IMR-90 (cell line): ENCODE data around the gene SPHK1. TPM values are rescaled to one million over a fixed set of nuclear protein-coding genes. Genes with fewer than 3 reads are reported as not detected.

Source experiments
- ATAC-seq: fragments of 200-7000 bp; cut with Tn5 transposase; 2 replicates; pipeline ENCODE4 v1.9.1; 2020; ENCODE audit warnings: low read depth, mild to moderate bottlenecking, moderate library complexity
- BruUV-seq: library from RNA; stranded (reverse); fragments of 400-500 nt; replicated peaks from 2 replicates; lab custom pipeline; 2021; lab: Mats Ljungman, UMichigan
- CTCF ChIA-PET: fragments of 300-600 bp; formaldehyde crosslinking; extraction: SDS; loops from one replicate; lab custom pipeline; 2021; ENCODE audit warnings: antibody characterized with exemption; lab: Yijun Ruan, JAX
- POLR2A ChIA-PET: fragments of 300-600 bp; sonication (Branson Sonifier 250); formaldehyde crosslinking; loops from one replicate; lab custom pipeline; 2022; ENCODE audit warnings: antibody characterized with exemption; ENCODE audit not compliant: unreplicated experiment; lab: Charles Lee
- DNase-seq: peaks from one replicate; pipeline ENCODE4 v3.0.0; 2013
- H2AFZ ChIP-seq: replicated peaks from 2 replicates; pipeline ENCODE3; 2013; ENCODE audit warnings: low read length, mild to moderate bottlenecking; ENCODE audit not compliant: poor library complexity
- H2AK5ac ChIP-seq: 2 replicates; pipeline ENCODE4 v1.6.1; 2013; ENCODE audit warnings: low read depth, low read length, inconsistent platforms
- H2AK9ac ChIP-seq: replicated peaks from 2 replicates; pipeline ENCODE3; 2013; ENCODE audit warnings: mild to moderate bottlenecking, low read depth, low read length, moderate library complexity; ENCODE audit not compliant: poor library complexity
- H2BK120ac ChIP-seq: 2 replicates; pipeline ENCODE4 v1.6.1; 2013; ENCODE audit warnings: low read depth, low read length, inconsistent platforms
- H2BK15ac ChIP-seq: 3 replicates; pipeline ENCODE4 v1.6.1; 2013; ENCODE audit warnings: low read depth, low read length, inconsistent platforms
- H2BK20ac ChIP-seq: 2 replicates; pipeline ENCODE4 v1.6.1; 2013; ENCODE audit warnings: low read depth, mild to moderate bottlenecking, inconsistent platforms, low read length, moderate library complexity
- H2BK5ac ChIP-seq: 2 replicates; pipeline ENCODE4 v1.6.1; 2013; ENCODE audit warnings: mild to moderate bottlenecking, low read depth, low read length, inconsistent platforms; ENCODE audit not compliant: poor library complexity, severe bottlenecking
- H3K14ac ChIP-seq: replicated peaks from 2 replicates; pipeline ENCODE4 v1.6.1; 2013; ENCODE audit warnings: low read depth, low read length, inconsistent platforms
- H3K18ac ChIP-seq: 2 replicates; pipeline ENCODE4 v1.6.1; 2013; ENCODE audit warnings: low read depth, low read length, control low read depth
- H3K23ac ChIP-seq: 2 replicates; pipeline ENCODE4 v1.6.1; 2013; ENCODE audit warnings: low read depth, low read length, inconsistent platforms
- H3K27ac ChIP-seq: 2 replicates; pipeline ENCODE4 v1.5.1; 2013; ENCODE audit warnings: mild to moderate bottlenecking, control low read depth, low read length; ENCODE audit not compliant: insufficient read depth
- H3K27me3 ChIP-seq: 2 replicates; pipeline ENCODE4 v1.6.1; 2013; ENCODE audit warnings: low read length; ENCODE audit not compliant: control insufficient read depth, insufficient read depth
- H3K36me3 ChIP-seq: 2 replicates; pipeline ENCODE4 v1.6.1; 2013; ENCODE audit warnings: low read length, mixed read lengths; ENCODE audit not compliant: control insufficient read depth, insufficient read depth
- H3K4ac ChIP-seq: 2 replicates; pipeline ENCODE4 v1.6.1; 2013; ENCODE audit warnings: low read depth, low read length, inconsistent platforms
- H3K4me1 ChIP-seq: 2 replicates; pipeline ENCODE4 v1.6.1; 2013; ENCODE audit warnings: low read length, mixed read lengths; ENCODE audit not compliant: control insufficient read depth, insufficient read depth
- H3K4me2 ChIP-seq: 2 replicates; pipeline ENCODE4 v1.6.1; 2013; ENCODE audit warnings: low read depth, mild to moderate bottlenecking, control low read depth, low read length, moderate library complexity
- H3K4me3 ChIP-seq: 2 replicates; pipeline ENCODE4 v1.5.1; 2013; ENCODE audit warnings: low read depth, mild to moderate bottlenecking, control low read depth, low read length, moderate library complexity; ENCODE audit not compliant: insufficient read depth
- H3K56ac ChIP-seq: 2 replicates; pipeline ENCODE4 v1.6.1; 2013; ENCODE audit warnings: low read length, inconsistent platforms; ENCODE audit not compliant: insufficient read depth; ENCODE audit errors: extremely low read depth
- H3K79me1 ChIP-seq, 2 experiments: 2 replicates each; pipeline ENCODE4 v1.6.1; 2013; ENCODE audit warnings: low read length in 2 of 2, inconsistent platforms in 1 of 2, low read depth in 1 of 2
- H3K9ac ChIP-seq: 2 replicates; pipeline ENCODE4 v1.6.1; 2013; ENCODE audit warnings: low read depth, low read length, control low read depth
- H3K9me1 ChIP-seq: 2 replicates; pipeline ENCODE4 v1.6.1; 2013; ENCODE audit warnings: low read length, inconsistent platforms; ENCODE audit not compliant: insufficient read depth
- H3K9me3 ChIP-seq: 2 replicates; pipeline ENCODE4 v1.6.1; 2013; ENCODE audit warnings: low read length; ENCODE audit not compliant: control insufficient read depth, insufficient read depth
- H4K20me1 ChIP-seq: 2 replicates; pipeline ENCODE4 v1.6.1; 2013; ENCODE audit warnings: low read length, inconsistent platforms; ENCODE audit not compliant: insufficient read depth
- H4K5ac ChIP-seq: 2 replicates; pipeline ENCODE4 v1.6.1; 2013; ENCODE audit warnings: mild to moderate bottlenecking, low read depth, low read length, control low read depth
- H4K8ac ChIP-seq, 2 experiments: 2 replicates each; pipeline ENCODE4 v1.6.1; 2013; ENCODE audit warnings: low read depth in 2 of 2, low read length in 2 of 2, control low read depth in 1 of 2, inconsistent platforms in 1 of 2
- H4K91ac ChIP-seq: 2 replicates; pipeline ENCODE4 v1.6.1; 2013; ENCODE audit warnings: low read depth, low read length, inconsistent platforms; ENCODE audit not compliant: insufficient read depth
- BHLHE40 ChIP-seq: fragments of 150-350 bp; IDR thresholded peaks from 2 replicates; pipeline ENCODE4 v1.6.1; 2016; ENCODE audit warnings: mild to moderate bottlenecking, low read depth, low read length
- WGBS, 2 experiments: methylation state at CpG; one replicate each; pipeline versions ENCODE4 v1.1.5 to v1.1.7; 2013; ENCODE audit warnings: missing lambda C conversion rate in 2 of 2; ENCODE audit not compliant: insufficient read length in 1 of 2; ENCODE audit errors: extremely low coverage in 2 of 2; 5-methylcytosine and 5-hydroxymethylcytosine counted together
- dilution Hi-C: fragments of 300-500 bp; cut with HindIII; formaldehyde crosslinking; loops from one replicate; pipeline ENCODE4 v1.14.3; 2018; ENCODE audit warnings: low sequenced_read_pairs; ENCODE audit not compliant: unreplicated experiment
- in situ Hi-C: fragments of 300-500 bp; cut with MboI; formaldehyde crosslinking; loops from 3 replicates; pipeline ENCODE4 v1.14.3; 2019; ENCODE audit warnings: low sequenced_read_pairs, inconsistent platforms, mixed read lengths
- intact Hi-C: fragments of 100-400 bp; cut with micrococcal nuclease; formaldehyde crosslinking; loops from 2 replicates; pipeline ENCODE4 v1.10.0; 2022
- polyA plus RNA-seq, 3 experiments: library from polyadenylated mRNA; depleted of rRNA; stranded (reverse); fragments of >200 nt; gene quantifications; 2 replicates each; pipeline ENCODE4 v1.2.3, GENCODE V29; 2012; ENCODE audit warnings: low replicate concordance in 1 of 3
- total RNA-seq: library from RNA; depleted of rRNA; stranded (reverse); fragments of >200 nt; gene quantifications from 2 replicates; pipeline ENCODE4 v1.2.3, GENCODE V29; 2012

SPHK1 gene
- total and polyA plus RNA-seq, 2 of the 4 experiments (the other 2 are of a cell fraction): 44.4 to 82.7 TPM

DNA sequence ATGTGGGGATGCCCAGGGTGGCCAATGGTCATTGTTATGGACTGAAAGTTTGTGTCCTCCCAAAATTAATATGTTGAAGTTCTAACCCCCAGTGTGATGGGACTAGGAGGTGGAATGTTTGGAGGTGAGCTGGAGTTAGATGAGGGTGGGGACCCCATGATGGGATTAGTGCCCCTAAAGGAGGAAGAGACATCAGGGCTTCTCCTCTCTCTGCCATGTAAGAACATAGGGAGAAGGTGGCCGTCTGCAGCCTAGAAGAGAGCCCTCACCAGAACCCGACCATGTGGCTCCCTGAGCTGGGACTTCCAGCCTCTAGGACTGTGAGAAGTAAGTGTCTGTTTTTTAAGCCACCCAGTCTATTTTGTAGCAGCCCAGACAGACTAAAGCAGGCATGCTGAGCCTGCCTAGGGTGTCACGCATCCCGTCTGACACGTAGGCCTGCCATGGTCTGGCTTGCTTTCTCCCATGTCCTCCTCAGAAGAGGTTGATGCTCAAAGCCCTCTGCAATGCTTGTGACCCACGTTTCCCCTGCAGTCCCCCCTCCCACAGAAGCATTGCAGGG is 26.7 kb upstream of the SPHK1 start:
- no peaks in the 10 kb centered on the region for H3K9me1 ChIP-seq
- H2AK9ac ChIP-seq: no peak overlapping the region
- ChIA-PET POLR2A (no interaction called here), CTCF (interaction anchor here (1.5 kb wide), 1 partner anchor 13 kb away, joined by 6 read pairs; no protein-coding TSS in a partner anchor)
- no peak for TF ChIP-seq BHLHE40
- H3K27ac ChIP-seq: no peak overlapping the region
- BruUV-seq: no TSS peak
- no peak overlapping the region for H4K8ac ChIP-seq
- H3K36me3 ChIP-seq: no peaks in the 10 kb centered on the region
- no peak overlapping the region for H2BK5ac ChIP-seq
- no peak overlapping the region for H3K9ac ChIP-seq
- H3K4me2 ChIP-seq: no peak overlapping the region
- no peak overlapping the region for H3K56ac ChIP-seq
- no peaks in the 10 kb centered on the region for H3K27me3 ChIP-seq
- H3K9me3 ChIP-seq: no peaks in the 10 kb centered on the region
- peaks cover 3% of the 10 kb centered on the region; the same call in 1 of the 2 replicates for H4K20me1 ChIP-seq
- peaks cover 2 to 9% of the 10 kb centered on the region in 2 experiments; a peak in 3 of 4 replicates for H3K79me1 ChIP-seq
- peaks cover 9% of the 10 kb centered on the region for H3K4me1 ChIP-seq
- no peak for DNase-seq
- H4K5ac ChIP-seq: no peak overlapping the region
- H2BK20ac ChIP-seq: no peak overlapping the region
- H3K14ac ChIP-seq: no peak overlapping the region
- H4K91ac ChIP-seq: no peak overlapping the region
- 100% methylated on average over 1 of the region's 6 CpGs; no CpG with 5 or more reads in 1 of the 2 experiments for WGBS, 2 experiments
- no peak overlapping the region for H2AFZ ChIP-seq
- dilution Hi-C loops: no loop called here
- no peak overlapping the region for H2AK5ac ChIP-seq
- H3K23ac ChIP-seq: no peak overlapping the region
- no peak overlapping the region for H3K4me3 ChIP-seq
- no peak overlapping the region for H3K4ac ChIP-seq
- intact Hi-C loops: no loop called here
- H2BK120ac ChIP-seq: no peak overlapping the region
- in situ Hi-C loops: no loop called here
- H2BK15ac ChIP-seq: no peak overlapping the region
- no peak overlapping the region for H3K18ac ChIP-seq
- no peak for ATAC-seq
